Fibroblast of peridontal ligament (primary cell): ENCODE measurements around the gene CITED4.

ENCODE experiments used
- DNase-seq: peaks from one replicate; pipeline ENCODE4 v3.0.0-alpha.2; 2010; ENCODE audit errors: extremely low read depth

CITED4 gene

DNA sequence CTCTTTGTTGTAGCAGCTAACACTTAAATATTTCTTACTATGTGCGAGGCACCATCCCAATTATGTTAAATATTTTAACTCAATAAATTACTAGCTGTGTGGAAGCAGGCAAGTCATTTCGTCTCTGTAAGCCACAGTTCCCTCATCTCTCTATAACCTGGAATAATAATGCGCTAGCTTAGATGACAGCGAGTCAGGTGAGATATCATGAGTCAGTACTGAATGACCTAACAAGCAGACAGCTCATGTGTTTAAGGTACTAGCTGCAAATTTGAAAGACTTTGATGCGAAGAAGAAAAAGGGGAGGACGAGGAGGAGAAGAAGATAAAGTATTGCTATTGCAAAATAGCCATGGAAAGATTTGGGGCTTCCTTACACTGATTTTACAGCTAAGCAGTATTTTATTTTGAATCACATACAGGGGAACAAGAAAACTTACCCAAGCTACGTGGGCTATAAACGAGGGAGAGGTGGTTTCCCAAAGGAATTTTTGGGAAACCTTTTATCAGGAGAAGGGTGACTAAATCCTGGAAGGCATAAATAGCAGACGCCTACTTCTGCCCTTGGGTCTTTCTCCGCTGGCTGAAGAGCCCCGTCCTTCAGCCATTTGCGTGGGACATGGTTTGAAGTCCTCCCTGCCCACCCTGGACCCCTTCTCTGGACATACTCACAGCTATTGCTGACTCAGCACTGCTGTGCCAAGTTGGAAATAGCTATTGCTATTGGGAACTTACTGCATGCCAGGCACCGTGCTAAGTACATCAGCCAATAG lies 8.9 kb downstream of the CITED4 start:
- DNase-seq = no peak

DNA sequence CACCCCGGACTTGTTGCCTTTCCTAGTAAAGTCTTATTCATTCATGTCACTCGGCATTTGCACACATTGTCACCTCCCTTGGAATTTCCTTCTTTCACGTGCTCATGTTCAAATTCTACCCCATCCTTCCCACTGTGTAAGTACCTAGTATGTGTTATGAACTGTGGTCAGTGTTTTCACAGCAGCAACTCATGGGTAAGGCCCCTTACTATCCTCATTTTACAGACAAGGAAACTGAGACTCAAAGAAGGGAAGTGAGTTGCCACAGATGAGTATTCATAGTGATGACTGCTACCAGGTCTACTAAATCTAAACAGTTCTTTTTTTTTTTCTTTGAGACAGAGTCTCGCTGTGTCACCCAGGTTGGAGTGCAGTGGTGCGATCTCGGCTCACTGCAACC lies 10.5 kb downstream of the CITED4 start:
- DNase-seq = no peak

DNA sequence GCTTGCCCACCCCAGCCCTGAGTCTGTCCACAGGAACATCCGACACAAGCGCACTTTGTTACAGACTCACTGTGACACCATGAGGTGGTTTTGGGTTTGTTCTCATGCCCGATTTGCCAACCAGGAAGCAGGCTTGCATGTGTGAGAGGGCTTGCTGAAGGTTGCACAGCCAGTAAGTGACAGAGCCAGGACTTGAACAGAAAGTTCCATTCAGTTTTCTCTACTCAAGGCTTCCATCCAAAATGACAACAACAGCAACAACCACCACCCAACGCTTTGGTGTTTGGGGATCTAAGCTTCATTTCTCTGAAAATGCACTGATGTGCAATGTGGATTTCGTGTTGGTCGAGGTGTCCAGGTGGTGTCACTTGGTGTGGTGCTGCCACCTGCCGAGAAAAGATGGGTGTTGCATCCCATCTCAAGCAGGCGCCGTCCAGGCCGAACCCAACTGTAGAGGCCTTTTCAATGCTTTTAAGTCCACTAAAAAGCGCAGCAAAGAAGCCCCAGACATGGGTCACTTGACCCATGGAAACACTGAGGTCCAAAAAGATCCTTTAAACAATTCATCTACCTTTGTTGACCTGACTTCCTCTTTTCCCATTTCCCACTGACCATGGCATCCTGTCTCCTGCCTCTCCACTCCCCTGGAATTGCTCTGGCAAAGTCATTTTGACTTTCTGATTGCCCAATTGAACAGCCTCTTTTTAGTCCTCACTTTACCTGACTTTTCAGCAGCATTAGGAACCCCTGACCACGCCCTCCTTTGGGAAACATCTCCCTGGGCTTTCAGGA lies 12.2 kb downstream of the CITED4 start:
- peak; percentile 60 for DNase-seq

GRCh38 chr1:40848530-40849189 lies 13.5 kb downstream of the CITED4 start:
- peak; percentile 74 for DNase-seq

GRCh38 chr1:40847023-40847745 lies 15.0 kb downstream of the CITED4 start:
- no peak for DNase-seq

GRCh38 chr1:40845895-40846294 lies 16.3 kb downstream of the CITED4 start:
- DNase-seq = no peak

- DNase-seq = no peak
Observed at GRCh38 chr1:40844887-40845878, 17.0 kb downstream of the CITED4 start.

GRCh38 chr1:40844079-40844478 lies 18.1 kb downstream of the CITED4 start:
- DNase-seq = no peak

- no peak for DNase-seq
Observed at GRCh38 chr1:40842691-40843090, 19.5 kb downstream of the CITED4 start.

DNA sequence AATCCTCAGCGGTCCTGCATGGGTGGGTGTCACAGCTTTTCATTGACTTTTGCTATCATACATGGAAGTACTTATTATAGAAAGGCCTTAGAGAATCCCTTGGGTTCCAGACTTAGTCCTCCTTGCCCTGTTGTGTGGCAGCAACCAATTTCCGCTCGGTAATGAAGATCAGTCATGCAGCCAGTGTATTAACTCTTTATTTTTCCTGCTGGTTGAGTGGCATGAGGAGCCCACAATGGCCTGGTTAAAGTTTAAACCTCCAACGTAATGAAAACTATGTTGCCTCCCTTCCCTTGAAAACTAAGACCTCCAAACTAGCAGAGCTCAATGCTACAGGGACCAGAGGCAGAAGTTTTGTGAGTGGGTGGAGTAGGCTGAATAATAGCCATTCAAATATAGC lies 20.0 kb downstream of the CITED4 start:
- no peak for DNase-seq

DNA sequence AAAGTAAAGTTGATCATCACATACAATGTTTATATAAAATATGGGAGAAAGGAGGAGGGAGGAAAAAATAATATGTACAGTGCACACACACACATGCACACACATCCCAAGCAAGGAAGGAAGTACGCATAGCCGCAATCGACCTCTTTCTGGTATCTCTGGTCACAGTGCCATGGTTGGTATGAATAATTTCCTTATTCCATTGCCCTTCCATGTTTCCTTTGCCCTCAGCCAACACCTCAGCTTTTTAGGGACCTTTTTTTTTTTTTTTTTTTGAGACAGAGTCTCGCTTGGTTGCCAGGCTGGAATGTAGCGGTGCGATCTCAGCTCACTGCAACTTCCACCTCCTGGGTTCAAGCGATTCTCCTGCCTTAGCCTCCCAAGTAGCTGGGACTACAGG lies 20.6 kb downstream of the CITED4 start:
- DNase-seq = no peak

DNA sequence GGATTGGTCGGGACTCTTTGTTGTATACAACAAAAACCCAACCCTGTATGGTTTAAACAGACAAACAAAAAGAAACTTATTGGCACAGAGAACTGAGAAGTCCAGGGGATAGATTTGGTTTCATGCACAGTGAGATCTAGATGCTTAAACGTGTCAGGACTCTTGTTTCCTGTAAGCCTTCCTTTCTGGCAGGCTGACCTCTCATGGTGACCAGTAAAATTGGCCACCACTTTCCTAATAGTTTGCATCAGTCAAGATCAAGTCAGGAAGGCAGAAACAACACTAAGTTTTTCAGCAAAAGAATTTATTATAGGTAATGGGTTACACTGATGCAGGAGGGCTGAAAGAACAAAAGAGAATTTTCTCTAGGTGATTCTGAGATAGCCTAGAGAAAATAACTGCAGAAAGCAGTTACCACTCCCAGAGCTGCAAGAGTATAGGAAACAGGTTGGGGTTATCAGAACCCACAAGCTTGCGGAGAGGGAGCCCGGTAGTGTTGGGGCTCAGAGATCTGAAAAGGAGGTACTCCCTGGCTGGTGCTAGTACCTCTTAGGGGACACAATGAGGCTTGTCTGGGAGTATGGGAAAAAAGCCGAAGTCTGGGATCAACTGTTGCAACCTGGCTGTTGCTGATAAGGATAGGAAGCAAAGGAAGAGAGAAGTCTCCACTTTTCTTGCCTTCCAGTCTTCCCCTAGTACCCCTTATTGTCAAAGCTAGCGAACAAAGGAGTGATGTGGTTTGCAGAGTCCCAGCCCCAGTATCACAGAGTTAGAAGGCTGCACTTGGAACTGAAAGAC lies 21.4 kb downstream of the CITED4 start:
- no peak for DNase-seq

DNA sequence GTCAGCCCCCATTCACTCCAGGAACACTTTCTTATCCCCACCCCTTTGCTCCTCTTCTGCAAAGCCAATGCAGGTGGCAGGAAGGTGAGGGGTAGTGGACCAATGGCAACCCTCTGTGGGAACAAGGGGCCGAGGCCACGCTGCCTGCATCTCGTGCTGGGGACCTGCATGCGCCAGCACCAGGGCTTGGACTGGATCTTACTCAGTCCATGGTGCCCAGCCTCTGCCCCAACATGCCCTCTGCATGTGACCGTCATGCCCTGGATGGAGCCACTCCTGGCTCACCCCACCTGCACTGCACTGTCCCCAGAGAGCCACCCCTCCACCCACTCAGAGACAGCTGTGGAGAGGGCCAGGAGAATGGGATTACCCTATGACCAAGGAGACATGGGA lies 22.2 kb downstream of the CITED4 start:
- DNase-seq = no peak

GRCh38 chr1:40838980-40839942 lies 22.9 kb downstream of the CITED4 start:
- no peak for DNase-seq

DNA sequence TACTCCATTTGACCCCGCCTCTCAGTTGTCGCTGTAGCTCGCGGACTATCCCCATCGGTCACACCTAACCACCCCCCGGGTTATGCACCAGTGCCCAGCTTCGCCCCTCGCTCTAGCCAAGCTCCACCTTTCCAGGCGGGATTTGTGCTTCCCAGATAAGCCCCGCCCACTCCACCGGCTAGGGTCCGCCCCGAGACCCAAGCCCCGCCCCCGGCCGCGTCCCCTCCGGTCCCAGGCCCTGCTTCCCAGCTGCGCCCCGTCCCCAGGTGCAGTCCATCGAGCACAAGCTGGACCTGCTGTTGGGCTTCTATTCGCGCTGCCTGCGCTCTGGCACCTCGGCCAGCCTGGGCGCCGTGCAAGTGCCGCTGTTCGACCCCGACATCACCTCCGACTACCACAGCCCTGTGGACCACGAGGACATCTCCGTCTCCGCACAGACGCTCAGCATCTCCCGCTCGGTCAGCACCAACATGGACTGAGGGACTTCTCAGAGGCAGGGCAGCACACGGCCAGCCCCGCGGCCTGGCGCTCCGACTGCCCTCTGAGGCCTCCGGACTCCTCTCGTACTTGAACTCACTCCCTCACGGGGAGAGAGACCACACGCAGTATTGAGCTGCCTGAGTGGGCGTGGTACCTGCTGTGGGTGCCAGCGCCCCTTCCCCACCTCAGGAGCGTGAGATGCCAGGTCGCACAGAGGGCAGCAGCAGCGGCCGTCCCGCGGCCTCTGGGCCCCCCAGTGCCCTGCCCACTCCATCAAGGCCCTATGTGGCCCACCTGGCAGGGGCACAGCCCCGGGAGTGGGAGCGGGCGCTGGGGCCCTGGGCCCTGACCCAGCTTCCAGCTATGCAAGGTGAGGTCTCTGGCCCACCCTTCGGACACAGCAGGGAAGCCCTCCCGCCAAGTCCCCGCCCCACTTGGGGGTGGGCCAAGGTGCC lies 23.9 kb downstream of the CITED4 start:
- no peak for DNase-seq

DNA sequence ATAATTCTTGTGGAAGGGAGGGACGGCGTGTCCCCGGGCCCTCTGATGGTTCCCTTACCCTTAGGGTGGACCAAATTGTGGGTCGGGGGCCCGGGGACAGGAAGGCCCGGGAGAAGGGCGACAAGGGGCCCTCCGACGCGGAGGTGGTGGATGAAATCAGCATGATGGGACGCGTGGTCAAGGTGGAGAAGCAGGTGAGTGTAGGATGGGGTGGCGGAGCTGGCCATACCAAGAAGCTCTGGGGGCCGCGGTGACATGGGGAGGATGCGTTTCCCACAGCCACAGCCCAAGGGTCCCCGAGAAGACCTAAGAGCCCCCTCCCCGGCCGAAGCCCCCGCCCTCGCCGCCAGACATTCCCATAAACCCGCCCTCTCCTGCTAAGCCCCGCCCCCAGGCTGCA lies 24.6 kb downstream of the CITED4 start:
- DNase-seq = no peak

DNA sequence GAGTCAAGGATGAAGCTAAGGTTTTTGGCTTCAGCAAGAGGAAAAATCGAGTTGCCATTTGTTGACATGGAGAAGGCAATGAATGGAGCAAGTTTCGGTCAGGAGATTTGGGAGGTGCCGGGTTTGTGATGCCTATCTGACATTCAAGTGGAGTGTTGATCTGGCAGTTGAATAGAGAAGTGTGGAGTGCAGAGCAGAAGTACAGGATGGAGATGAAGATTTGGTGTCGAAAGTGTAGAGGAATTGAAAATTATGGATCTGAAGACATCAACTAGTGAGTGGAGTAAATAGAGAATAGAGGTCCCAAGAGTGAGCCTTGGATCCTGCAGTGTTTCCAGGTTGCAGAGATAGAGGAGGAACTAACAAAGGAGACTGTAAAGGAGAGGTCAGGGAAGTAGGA lies 25.9 kb downstream of the CITED4 start:
- no peak for DNase-seq
